ENCODE measurements around the gene SPACA6. TPM values are rescaled to one million over a fixed set of nuclear protein-coding genes. Genes with fewer than 3 reads are reported as not detected.
A peak's percentile ranks its signal among the peaks of the same experiment; 100 is the strongest.

SPACA6 gene
- polyA plus RNA-seq, 3 donors, result 0.99 to 5.1 (median 2.4) TPM

DNA sequence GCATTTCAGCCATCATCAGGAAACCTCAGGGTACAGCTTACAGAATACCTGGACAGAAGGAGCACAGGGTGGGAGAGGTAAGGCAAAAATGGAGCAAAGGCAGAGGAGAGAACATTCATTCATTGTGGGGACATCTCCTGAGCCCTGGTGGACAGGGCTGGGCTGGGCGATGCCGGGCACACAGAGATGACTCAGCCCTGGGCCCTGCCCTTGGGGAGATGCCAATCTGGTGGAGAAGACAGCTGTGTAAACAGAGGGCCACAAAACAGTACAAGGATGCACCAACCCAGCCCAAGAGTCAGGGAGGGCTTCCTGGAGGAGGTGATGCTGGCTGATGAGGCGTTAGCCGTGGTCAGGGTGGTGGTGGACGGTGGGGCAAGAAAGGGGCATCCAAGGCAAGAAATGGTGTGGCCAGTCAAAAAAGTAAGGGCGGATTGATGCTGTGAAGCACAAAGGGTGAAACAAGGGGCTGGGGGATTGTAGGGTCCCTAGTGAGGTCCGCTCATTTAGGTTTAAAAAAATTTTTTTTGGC lies 34.3 kb downstream of the SPACA6 start:
- Histone ChIP-seq H3K4me1 (ENCODE audit: control insufficient read depth in 1 of 2, insufficient read depth in 2 of 2, low read length in 2 of 2) (no peaks in the 10 kb centered on the region), H3K27me3 (ENCODE audit: control insufficient read depth in 2 of 2, insufficient read depth in 2 of 2, low read length in 2 of 2) (peaks cover 21 to 55% of the 10 kb centered on the region in 2 donors), H4K20me1 (ENCODE audit: insufficient read depth, low read length) (no peaks in the 10 kb centered on the region), H3K9ac (ENCODE audit: insufficient read depth, low read length, poor library complexity, severe bottlenecking) (no peak overlapping the region), H3K36me3 (replicated peaks in 1 of 2; ENCODE audit: control insufficient read depth in 1 of 2, insufficient read depth in 2 of 2, low read length in 2 of 2) (no peaks in the 10 kb centered on the region), H3K4me3 (replicated peaks in 1 of 3; ENCODE audit: low read depth in 2 of 3, low read length in 3 of 3) (no peak overlapping the region), H3K79me2 (ENCODE audit: insufficient read depth, low read length) (no peaks in the 10 kb centered on the region), H3K9me3 (replicated peaks in 1 of 2; ENCODE audit: control insufficient read depth in 1 of 2, insufficient read depth in 1 of 2, low read length in 2 of 2) (peaks cover 0 to 14% of the 10 kb centered on the region in 2 donors), H2AFZ (ENCODE audit: insufficient read depth, low read depth, low read length, poor library complexity, severe bottlenecking) (no peak overlapping the region), H3K27ac (ENCODE audit: low read depth in 1 of 2, low read length in 2 of 2) (no peak overlapping the region), H3K4me2 (replicated peaks; ENCODE audit: extremely low read depth, low read length, poor library complexity, severe bottlenecking) (no peak overlapping the region)
- H3K27ac Mint-ChIP-seq, result peak overlapping the region in 1 of 7 donors; percentile 71
- intact Hi-C loops (cut with micrococcal nuclease), result loop anchor here in 1 of 2 donors (5.0 kb wide), 1 partner anchor 35 kb away; the partner anchor contains the start of gene SPACA6
- WGBS (ENCODE audit: insufficient coverage), result 85% methylated on average over 7 of the region's 7 CpGs
- H3K4me3 Mint-ChIP-seq, result peak overlapping the region in 1 of 2 donors; percentile 69
- H3K4me1 Mint-ChIP-seq, result peaks cover 15% of the 10 kb centered on the region
- peaks cover 54 to 70% (median 66%) of the 10 kb centered on the region in 3 donors for H3K27me3 Mint-ChIP-seq (ENCODE audit: low read depth in 3 of 3)
- DNase-seq, result peak in 2 of 3 donors; percentile 42 to 66
- H3K9me3 Mint-ChIP-seq, result peaks cover 14 to 31% (median 24%) of the 10 kb centered on the region in 7 donors
- TF ChIP-seq, protein P1, sequence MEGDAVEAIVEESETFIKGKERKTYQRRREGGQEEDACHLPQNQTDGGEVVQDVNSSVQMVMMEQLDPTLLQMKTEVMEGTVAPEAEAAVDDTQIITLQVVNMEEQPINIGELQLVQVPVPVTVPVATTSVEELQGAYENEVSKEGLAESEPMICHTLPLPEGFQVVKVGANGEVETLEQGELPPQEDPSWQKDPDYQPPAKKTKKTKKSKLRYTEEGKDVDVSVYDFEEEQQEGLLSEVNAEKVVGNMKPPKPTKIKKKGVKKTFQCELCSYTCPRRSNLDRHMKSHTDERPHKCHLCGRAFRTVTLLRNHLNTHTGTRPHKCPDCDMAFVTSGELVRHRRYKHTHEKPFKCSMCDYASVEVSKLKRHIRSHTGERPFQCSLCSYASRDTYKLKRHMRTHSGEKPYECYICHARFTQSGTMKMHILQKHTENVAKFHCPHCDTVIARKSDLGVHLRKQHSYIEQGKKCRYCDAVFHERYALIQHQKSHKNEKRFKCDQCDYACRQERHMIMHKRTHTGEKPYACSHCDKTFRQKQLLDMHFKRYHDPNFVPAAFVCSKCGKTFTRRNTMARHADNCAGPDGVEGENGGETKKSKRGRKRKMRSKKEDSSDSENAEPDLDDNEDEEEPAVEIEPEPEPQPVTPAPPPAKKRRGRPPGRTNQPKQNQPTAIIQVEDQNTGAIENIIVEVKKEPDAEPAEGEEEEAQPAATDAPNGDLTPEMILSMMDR (IDR thresholded peaks at IDR 0.05), result no peak
- H3K36me3 Mint-ChIP-seq, result peaks cover 5 to 9% of the 10 kb centered on the region in 2 donors

- Mint-ChIP-seq H3K4me1 (peaks cover 24% of the 10 kb centered on the region), H3K9me3 (peaks cover 14 to 28% (median 21%) of the 10 kb centered on the region in 7 donors), H3K27ac (peak overlapping the region in 1 of 7 donors; percentile 22), H3K36me3 (peaks cover 4 to 5% of the 10 kb centered on the region in 2 donors), H3K27me3 (ENCODE audit: low read depth in 3 of 3) (peaks cover 36 to 57% (median 45%) of the 10 kb centered on the region in 3 donors), H3K4me3 (no peak overlapping the region)
- Histone ChIP-seq H3K4me3 (replicated peaks in 1 of 3; ENCODE audit: low read depth in 2 of 3, low read length in 3 of 3) (no peak overlapping the region), H3K27ac (ENCODE audit: low read depth in 1 of 2, low read length in 2 of 2) (no peak overlapping the region), H3K9me3 (replicated peaks in 1 of 2; ENCODE audit: control insufficient read depth in 1 of 2, insufficient read depth in 1 of 2, low read length in 2 of 2) (peaks cover 0 to 14% of the 10 kb centered on the region in 2 donors), H3K4me2 (replicated peaks; ENCODE audit: extremely low read depth, low read length, poor library complexity, severe bottlenecking) (no peak overlapping the region), H3K27me3 (ENCODE audit: control insufficient read depth in 2 of 2, insufficient read depth in 2 of 2, low read length in 2 of 2) (peaks cover 3 to 32% of the 10 kb centered on the region in 2 donors), H3K79me2 (ENCODE audit: insufficient read depth, low read length) (no peaks in the 10 kb centered on the region), H4K20me1 (ENCODE audit: insufficient read depth, low read length) (no peaks in the 10 kb centered on the region), H3K4me1 (ENCODE audit: control insufficient read depth in 1 of 2, insufficient read depth in 2 of 2, low read length in 2 of 2) (peaks cover 4% of the 10 kb centered on the region in 2 donors), H3K36me3 (replicated peaks in 1 of 2; ENCODE audit: control insufficient read depth in 1 of 2, insufficient read depth in 2 of 2, low read length in 2 of 2) (no peaks in the 10 kb centered on the region), H2AFZ (ENCODE audit: insufficient read depth, low read depth, low read length, poor library complexity, severe bottlenecking) (no peak overlapping the region), H3K9ac (ENCODE audit: insufficient read depth, low read length, poor library complexity, severe bottlenecking) (no peak overlapping the region)
- no peak for DNase-seq
- TF ChIP-seq, protein P1 (IDR thresholded peaks at IDR 0.05), result no peak
- WGBS (ENCODE audit: insufficient coverage), result no CpG with 5 or more reads among the region's 2 CpGs
- intact Hi-C loops (cut with micrococcal nuclease), result loop anchor here in 1 of 2 donors (5.0 kb wide), 1 partner anchor 37 kb away; the partner anchor contains the start of gene SPACA6
Measured at GRCh38 chr19:51729781-51730180, 36.7 kb downstream of the SPACA6 start.
